GM23338 (cell line): ENCODE results near the gene THEM5. TPM values are rescaled to one million over a fixed set of nuclear protein-coding genes. Genes with fewer than 3 reads are reported as not detected.

Experiments used
- ATAC-seq: fragments of 200-7000 bp; cut with Tn5 transposase; 3 replicates; pipeline ENCODE4 v1.9.1; 2020
- DNase-seq: peaks from one replicate; pipeline ENCODE4 v3.0.0-alpha.2; 2015; ENCODE audit warnings: low spot score
- H2AFZ ChIP-seq: fragments of 200-600 bp; sonication (generic); 2 replicates; pipeline ENCODE4 v1.8.0; 2016; ENCODE audit warnings: antibody characterized with exemption, mild to moderate bottlenecking, moderate library complexity
- H3F3A ChIP-seq: fragments of 200-600 bp; sonication (generic); replicated peaks from 2 replicates; pipeline ENCODE4 v1.8.0; 2017; ENCODE audit warnings: antibody characterized with exemption, mixed run types, low read depth
- H3K27ac ChIP-seq: fragments of 200-600 bp; sonication (generic); 2 replicates; pipeline ENCODE4 v1.6.1; 2016; ENCODE audit warnings: low read depth
- H3K27me3 ChIP-seq: fragments of 200-600 bp; sonication (generic); 2 replicates; pipeline ENCODE4 v1.8.0; 2016; ENCODE audit warnings: mild to moderate bottlenecking, mixed run types, moderate library complexity; ENCODE audit not compliant: insufficient read depth
- H3K36me3 ChIP-seq: fragments of 200-600 bp; sonication (generic); 2 replicates; pipeline ENCODE4 v1.8.0; 2016; ENCODE audit warnings: mild to moderate bottlenecking; ENCODE audit not compliant: insufficient read depth
- H3K4me1 ChIP-seq: fragments of 200-600 bp; sonication (generic); 2 replicates; pipeline ENCODE4 v1.8.0; 2016; ENCODE audit warnings: mild to moderate bottlenecking, moderate library complexity; ENCODE audit not compliant: insufficient read depth
- H3K4me2 ChIP-seq: fragments of 200-600 bp; sonication (generic); 2 replicates; pipeline ENCODE4 v1.7.1; 2017; ENCODE audit warnings: mixed run types
- H3K4me3 ChIP-seq: fragments of 200-600 bp; sonication (generic); 2 replicates; pipeline ENCODE4 v1.6.1; 2016; ENCODE audit warnings: mixed run types
- H3K79me2 ChIP-seq: fragments of 200-600 bp; sonication (generic); replicated peaks from 2 replicates; pipeline ENCODE4 v1.8.0; 2017; ENCODE audit warnings: mild to moderate bottlenecking; ENCODE audit not compliant: insufficient read depth
- H3K9me2 ChIP-seq: fragments of 200-600 bp; sonication (generic); 2 replicates; pipeline ENCODE4 v1.8.0; 2017; ENCODE audit not compliant: insufficient read depth
- H4K20me1 ChIP-seq: fragments of 200-600 bp; sonication (generic); replicated peaks from 2 replicates; pipeline ENCODE4 v1.8.0; 2017; ENCODE audit warnings: mild to moderate bottlenecking; ENCODE audit not compliant: insufficient read depth
- H3K27ac Mint-ChIP-seq: 2 replicates; pipeline ENCODE4 v1.8.0; 2020; ENCODE audit warnings: inconsistent platforms, mild to moderate bottlenecking, moderate library complexity, mixed read lengths
- H3K27me3 Mint-ChIP-seq: 3 replicates; pipeline ENCODE4 v1.8.0; 2022; ENCODE audit warnings: low read depth, mild to moderate bottlenecking, moderate library complexity, mixed read lengths, inconsistent platforms; ENCODE audit not compliant: insufficient read depth, poor library complexity
- H3K36me3 Mint-ChIP-seq: 3 replicates; pipeline ENCODE4 v1.8.0; 2021; ENCODE audit warnings: low read depth, mild to moderate bottlenecking, inconsistent platforms, moderate library complexity, mixed read lengths
- H3K4me1 Mint-ChIP-seq: 3 replicates; pipeline ENCODE4 v1.8.0; 2020; ENCODE audit warnings: mild to moderate bottlenecking, inconsistent platforms, mixed read lengths
- H3K4me3 Mint-ChIP-seq: 3 replicates; pipeline ENCODE4 v1.8.0; 2021; ENCODE audit warnings: moderate library complexity, mild to moderate bottlenecking, inconsistent platforms, mixed read lengths
- H3K9me3 Mint-ChIP-seq: 3 replicates; pipeline ENCODE4 v1.8.0; 2020; ENCODE audit warnings: moderate library complexity, mild to moderate bottlenecking, inconsistent platforms, mixed read lengths
- ETS1 ChIP-seq: IDR thresholded peaks from 2 replicates; pipeline ENCODE4 v1.6.1; 2016; ENCODE audit warnings: antibody characterized with exemption
- EZH2 ChIP-seq: fragments of 200-600 bp; sonication (generic); IDR thresholded peaks from one replicate; pipeline ENCODE4 v1.8.0; 2017; ENCODE audit warnings: antibody characterized with exemption, mild to moderate bottlenecking, low read depth; ENCODE audit not compliant: unreplicated experiment
- EZH2phosphoT487 ChIP-seq: fragments of 200-600 bp; sonication (generic); IDR thresholded peaks from one replicate; pipeline ENCODE4 v1.8.1; 2018; ENCODE audit warnings: antibody characterized with exemption; ENCODE audit not compliant: unreplicated experiment
- JUNB ChIP-seq: IDR thresholded peaks from one replicate; pipeline ENCODE4 v1.6.1; 2016; ENCODE audit warnings: antibody characterized with exemption; ENCODE audit not compliant: unreplicated experiment
- NANOG ChIP-seq: IDR thresholded peaks from 2 replicates; pipeline ENCODE4 v1.6.1; 2016; ENCODE audit warnings: antibody characterized with exemption, borderline replicate concordance
- POLR2AphosphoS5 ChIP-seq: IDR thresholded peaks from 2 replicates; pipeline ENCODE4 v1.6.1; 2016; ENCODE audit warnings: antibody characterized with exemption, low read depth
- STAT1 ChIP-seq: IDR thresholded peaks from one replicate; pipeline ENCODE4 v1.6.1; 2016; ENCODE audit warnings: antibody characterized with exemption; ENCODE audit not compliant: unreplicated experiment
- ZNF114 ChIP-seq: fragments of 250-450 bp; sonication (Bioruptor Pico); IDR thresholded peaks from 2 replicates; pipeline ENCODE4 v1.5.0; 2020; ENCODE audit warnings: mild to moderate bottlenecking, moderate library complexity
- ZNF331 ChIP-seq: fragments of 250-450 bp; sonication (Bioruptor Pico); IDR thresholded peaks from 2 replicates; pipeline ENCODE4 v1.5.0; 2020; ENCODE audit warnings: low read depth, mild to moderate bottlenecking, moderate library complexity
- polyA plus RNA-seq: library from polyadenylated mRNA; unstranded; fragments of >200 nt; fragmentation: Nextera tagmentation; extraction: Ambion mirVana; gene quantifications from 2 replicates; pipeline ENCODE4 v1.2.1, GENCODE V29; 2016
- total RNA-seq: library from RNA; depleted of rRNA; stranded (reverse); fragments of >200 nt; shearing (Covaris generic); gene quantifications from 2 replicates; pipeline ENCODE4 v1.2.3, GENCODE V29; 2014
- TF ChIP-seq, protein P1 (sequence below): IDR thresholded peaks from one replicate; pipeline ENCODE4 v1.6.1; 2018; ENCODE audit warnings: antibody characterized with exemption; ENCODE audit not compliant: unreplicated experiment
- TF ChIP-seq, protein P2 (sequence below), 2 experiments: fragments of 200-600 bp in 1 of 2; sonication (generic) in 1 of 2; conservative IDR thresholded peaks; 2 replicates each; pipeline versions ENCODE4 v1.5.1 to v1.6.1; 2016 to 2017; ENCODE audit warnings: antibody characterized with exemption in 2 of 2, low read depth in 2 of 2, mild to moderate bottlenecking in 2 of 2, moderate library complexity in 1 of 2

THEM5 gene
- total and polyA plus RNA-seq, 2 experiments from 2014 or later = not detected

GRCh38 chr1:151799179-151800022 is 54.1 kb downstream of the THEM5 start (continued):
- TF ChIP-seq EZH2 = no peak
- no peak for TF ChIP-seq ZNF114 (CRISPR knock-in tag)
- no peak for TF ChIP-seq ETS1
- TF ChIP-seq STAT1 = no peak
- TF ChIP-seq JUNB = no peak
- TF ChIP-seq ZNF331 (CRISPR knock-in tag) = no peak
- TF ChIP-seq EZH2phosphoT487 = no peak
- TF ChIP-seq NANOG = no peak
- TF ChIP-seq, protein P1, sequence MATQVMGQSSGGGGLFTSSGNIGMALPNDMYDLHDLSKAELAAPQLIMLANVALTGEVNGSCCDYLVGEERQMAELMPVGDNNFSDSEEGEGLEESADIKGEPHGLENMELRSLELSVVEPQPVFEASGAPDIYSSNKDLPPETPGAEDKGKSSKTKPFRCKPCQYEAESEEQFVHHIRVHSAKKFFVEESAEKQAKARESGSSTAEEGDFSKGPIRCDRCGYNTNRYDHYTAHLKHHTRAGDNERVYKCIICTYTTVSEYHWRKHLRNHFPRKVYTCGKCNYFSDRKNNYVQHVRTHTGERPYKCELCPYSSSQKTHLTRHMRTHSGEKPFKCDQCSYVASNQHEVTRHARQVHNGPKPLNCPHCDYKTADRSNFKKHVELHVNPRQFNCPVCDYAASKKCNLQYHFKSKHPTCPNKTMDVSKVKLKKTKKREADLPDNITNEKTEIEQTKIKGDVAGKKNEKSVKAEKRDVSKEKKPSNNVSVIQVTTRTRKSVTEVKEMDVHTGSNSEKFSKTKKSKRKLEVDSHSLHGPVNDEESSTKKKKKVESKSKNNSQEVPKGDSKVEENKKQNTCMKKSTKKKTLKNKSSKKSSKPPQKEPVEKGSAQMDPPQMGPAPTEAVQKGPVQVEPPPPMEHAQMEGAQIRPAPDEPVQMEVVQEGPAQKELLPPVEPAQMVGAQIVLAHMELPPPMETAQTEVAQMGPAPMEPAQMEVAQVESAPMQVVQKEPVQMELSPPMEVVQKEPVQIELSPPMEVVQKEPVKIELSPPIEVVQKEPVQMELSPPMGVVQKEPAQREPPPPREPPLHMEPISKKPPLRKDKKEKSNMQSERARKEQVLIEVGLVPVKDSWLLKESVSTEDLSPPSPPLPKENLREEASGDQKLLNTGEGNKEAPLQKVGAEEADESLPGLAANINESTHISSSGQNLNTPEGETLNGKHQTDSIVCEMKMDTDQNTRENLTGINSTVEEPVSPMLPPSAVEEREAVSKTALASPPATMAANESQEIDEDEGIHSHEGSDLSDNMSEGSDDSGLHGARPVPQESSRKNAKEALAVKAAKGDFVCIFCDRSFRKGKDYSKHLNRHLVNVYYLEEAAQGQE = no peak
- TF ChIP-seq POLR2AphosphoS5 = no peak

- no peak overlapping the region for H3K4me2 ChIP-seq
- H3K79me2 ChIP-seq = no peaks in the 10 kb centered on the region
- H3F3A ChIP-seq = no peaks in the 10 kb centered on the region
- no peaks in the 10 kb centered on the region for H3K27me3 ChIP-seq
- H3K27ac ChIP-seq = no peak overlapping the region
- no peak overlapping the region for H3K27ac Mint-ChIP-seq
- no peaks in the 10 kb centered on the region for H3K9me2 ChIP-seq
- H4K20me1 ChIP-seq = 0 out of 2 replicates have a peak, but pooled peaks cover 2% of the 10 kb centered on the region
- no peak overlapping the region for H2AFZ ChIP-seq
- DNase-seq (no peak), ATAC-seq (no peak)
- H3K36me3 Mint-ChIP-seq = no peaks in the 10 kb centered on the region
- no peaks in the 10 kb centered on the region for H3K36me3 ChIP-seq
- H3K4me1 Mint-ChIP-seq = peaks cover 14% of the 10 kb centered on the region
- H3K27me3 Mint-ChIP-seq = no peaks in the 10 kb centered on the region
- H3K4me3 ChIP-seq = no peak overlapping the region
- H3K4me1 ChIP-seq = 0 out of 2 replicates have a peak, but pooled peaks cover 3% of the 10 kb centered on the region
- no peaks in the 10 kb centered on the region for H3K9me3 Mint-ChIP-seq
- H3K4me3 Mint-ChIP-seq = no peak overlapping the region
- no peak for TF ChIP-seq JUNB
- TF ChIP-seq, protein P2, sequence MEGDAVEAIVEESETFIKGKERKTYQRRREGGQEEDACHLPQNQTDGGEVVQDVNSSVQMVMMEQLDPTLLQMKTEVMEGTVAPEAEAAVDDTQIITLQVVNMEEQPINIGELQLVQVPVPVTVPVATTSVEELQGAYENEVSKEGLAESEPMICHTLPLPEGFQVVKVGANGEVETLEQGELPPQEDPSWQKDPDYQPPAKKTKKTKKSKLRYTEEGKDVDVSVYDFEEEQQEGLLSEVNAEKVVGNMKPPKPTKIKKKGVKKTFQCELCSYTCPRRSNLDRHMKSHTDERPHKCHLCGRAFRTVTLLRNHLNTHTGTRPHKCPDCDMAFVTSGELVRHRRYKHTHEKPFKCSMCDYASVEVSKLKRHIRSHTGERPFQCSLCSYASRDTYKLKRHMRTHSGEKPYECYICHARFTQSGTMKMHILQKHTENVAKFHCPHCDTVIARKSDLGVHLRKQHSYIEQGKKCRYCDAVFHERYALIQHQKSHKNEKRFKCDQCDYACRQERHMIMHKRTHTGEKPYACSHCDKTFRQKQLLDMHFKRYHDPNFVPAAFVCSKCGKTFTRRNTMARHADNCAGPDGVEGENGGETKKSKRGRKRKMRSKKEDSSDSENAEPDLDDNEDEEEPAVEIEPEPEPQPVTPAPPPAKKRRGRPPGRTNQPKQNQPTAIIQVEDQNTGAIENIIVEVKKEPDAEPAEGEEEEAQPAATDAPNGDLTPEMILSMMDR (conservative IDR thresholded peaks at IDR 0.05; ENCODE audit: low read depth in 2 of 2) = no peak
- TF ChIP-seq ZNF331 (CRISPR knock-in tag) = no peak
- no peak for TF ChIP-seq ETS1
- no peak for TF ChIP-seq ZNF114 (CRISPR knock-in tag)
- no peak for TF ChIP-seq EZH2phosphoT487
These were observed 54.9 kb downstream of the THEM5 start for GRCh38 chr1:151798571-151798970.
